Measurements from ENCODE around the gene OR4E2. TPM values are rescaled to one million over a fixed set of nuclear protein-coding genes. Genes with fewer than 3 reads are reported as not detected.

OR4E2 gene
- total RNA-seq, 2 donors from 2014 or later, result not detected

DNA sequence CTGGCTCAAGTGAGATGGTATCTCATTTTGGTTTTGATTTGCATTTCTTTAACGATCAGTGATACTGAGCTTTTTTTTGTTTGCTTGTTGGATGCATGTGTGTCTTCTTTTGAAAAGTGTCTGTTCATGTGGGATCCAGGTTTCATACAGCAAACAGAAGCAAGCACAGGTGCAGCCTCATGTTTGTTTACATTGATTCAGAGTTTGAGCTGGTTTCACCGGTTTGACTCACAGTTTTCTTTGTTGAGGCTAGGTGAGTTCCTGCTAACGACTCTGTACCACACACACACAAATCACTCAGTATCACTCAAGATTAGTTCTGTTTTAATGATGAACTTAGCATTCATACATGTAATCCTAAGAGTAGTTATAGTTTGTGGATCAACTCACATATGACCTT, 22.6 kb upstream of the OR4E2 start:
- no peak for DNase-seq (ENCODE audit: low spot score)
- no peak for TF ChIP-seq CTCF (IDR thresholded peaks at IDR 0.05)
- H3K36me3 ChIP-seq, result no peaks in the 10 kb centered on the region

DNA sequence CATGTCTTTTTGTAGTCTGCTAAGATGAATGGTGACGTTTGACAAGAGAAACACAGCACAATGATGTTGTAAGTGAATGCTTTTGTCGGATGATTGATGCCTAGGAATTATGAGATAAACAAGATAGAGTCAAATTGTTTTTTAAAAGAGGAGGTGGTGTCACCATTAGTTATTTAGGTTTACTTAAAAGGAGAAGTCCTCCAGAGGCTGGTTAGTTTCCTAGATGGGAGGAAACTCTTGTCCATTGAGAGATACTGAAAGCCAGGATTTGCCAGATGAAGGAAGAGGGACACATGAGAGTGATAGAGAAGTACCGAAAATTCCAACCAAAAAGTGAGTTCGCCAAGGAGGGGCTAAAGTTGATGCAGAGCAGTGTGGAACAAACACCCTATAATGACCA, 18.8 kb upstream of the OR4E2 start, which contains the start of gene OR10G2:
TSS of gene OR10G2 (minus strand) at position 101 of the 400 bp plus-strand sequence. CDS start at position 3, 98 bp downstream.
- Histone ChIP-seq H3K9me3 (peaks cover 0 to 3% of the 10 kb centered on the region in 2 donors), H3K27me3 (no peaks in the 10 kb centered on the region), H3K36me3 (no peaks in the 10 kb centered on the region), H3K4me3 (no peak within 1 kb of the TSS), H3K27ac (no peak within 1 kb of the TSS), H3K4me1 (no peaks in the 10 kb centered on the region)
- DNase-seq (ENCODE audit: low spot score), result no peak
- no peak for TF ChIP-seq CTCF (IDR thresholded peaks at IDR 0.05)

More for the DNA sequence above, 22.6 kb upstream of the OR4E2 start:
- no peak overlapping the region for H3K27ac ChIP-seq
- H3K4me3 ChIP-seq, result no peak overlapping the region
- no peaks in the 10 kb centered on the region for H3K27me3 ChIP-seq
- H3K9me3 ChIP-seq, result peaks cover 0 to 3% of the 10 kb centered on the region in 2 donors
- H3K4me1 ChIP-seq, result no peaks in the 10 kb centered on the region

DNA sequence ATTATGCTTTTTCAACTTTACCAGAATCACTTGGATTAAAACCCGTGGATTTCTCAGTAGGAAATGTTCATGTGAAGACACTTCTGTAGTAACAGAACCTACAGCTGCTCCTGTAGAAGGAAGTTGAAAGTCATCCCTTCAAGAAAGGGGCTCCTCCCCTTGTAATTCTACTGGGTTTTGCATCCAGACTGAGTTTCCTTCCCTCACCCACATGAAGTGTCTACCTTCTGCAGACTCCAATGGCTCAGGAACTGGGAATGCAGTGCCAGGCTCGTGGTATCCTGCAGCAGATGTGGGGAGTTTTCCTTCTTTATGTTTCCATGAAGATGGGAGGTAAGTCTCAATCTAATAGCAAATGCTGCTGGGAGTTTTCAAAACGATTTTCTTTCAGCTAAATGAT, 11.0 kb upstream of the OR4E2 start:
- H3K4me1 ChIP-seq, result no peaks in the 10 kb centered on the region
- no peaks in the 10 kb centered on the region for H3K9me3 ChIP-seq
- H3K27me3 ChIP-seq, result no peaks in the 10 kb centered on the region
- H3K4me3 ChIP-seq, result no peak overlapping the region
- no peaks in the 10 kb centered on the region for H3K36me3 ChIP-seq
- H3K27ac ChIP-seq, result no peak overlapping the region
- no peak for DNase-seq (ENCODE audit: low spot score)
- TF ChIP-seq CTCF (IDR thresholded peaks at IDR 0.05), result no peak

DNA sequence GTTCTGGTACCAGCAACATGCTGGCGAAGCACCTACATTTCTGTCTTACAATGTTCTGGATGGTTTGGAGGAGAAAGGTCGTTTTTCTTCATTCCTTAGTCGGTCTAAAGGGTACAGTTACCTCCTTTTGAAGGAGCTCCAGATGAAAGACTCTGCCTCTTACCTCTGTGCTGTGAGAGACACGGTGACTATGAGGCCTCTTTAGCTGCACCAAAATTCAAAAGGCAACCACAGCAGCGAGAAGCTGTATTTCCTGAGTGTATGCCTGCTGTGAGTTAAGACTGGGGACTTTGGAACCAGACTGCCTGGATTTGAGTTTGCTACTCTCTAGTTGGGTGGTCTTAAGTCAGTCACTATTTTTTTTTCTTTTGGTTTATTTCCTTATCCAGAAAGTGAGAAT, 10.2 kb upstream of the OR4E2 start:
- Histone ChIP-seq H3K36me3 (no peaks in the 10 kb centered on the region), H3K27me3 (no peaks in the 10 kb centered on the region), H3K4me1 (no peaks in the 10 kb centered on the region), H3K4me3 (no peak overlapping the region), H3K9me3 (no peaks in the 10 kb centered on the region), H3K27ac (no peak overlapping the region)
- no peak for TF ChIP-seq CTCF (IDR thresholded peaks at IDR 0.05)
- no peak for DNase-seq (ENCODE audit: low spot score)

DNA sequence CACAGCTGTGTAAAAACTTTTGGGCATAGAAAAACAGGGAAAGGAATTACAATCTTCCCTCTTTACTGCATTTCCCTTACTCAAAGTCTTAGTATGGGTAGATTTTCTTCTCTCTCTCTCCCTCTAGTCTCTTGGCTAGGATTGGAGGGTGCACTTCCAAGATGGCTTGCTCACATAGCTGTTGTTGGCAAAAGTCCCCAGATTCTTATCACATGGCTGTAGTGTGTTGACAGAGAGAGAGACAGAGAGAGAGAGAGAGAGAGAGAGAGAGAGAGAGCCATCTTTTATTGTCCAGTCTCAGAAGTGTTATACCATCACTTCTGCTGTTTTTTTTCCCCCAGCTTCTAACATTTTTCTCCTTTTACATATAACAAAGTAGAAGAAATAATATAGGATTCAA, 6.3 kb upstream of the OR4E2 start:
- Histone ChIP-seq H3K27ac (no peak overlapping the region), H3K36me3 (no peaks in the 10 kb centered on the region), H3K4me3 (no peak overlapping the region), H3K27me3 (no peaks in the 10 kb centered on the region), H3K4me1 (no peaks in the 10 kb centered on the region), H3K9me3 (no peaks in the 10 kb centered on the region)
- TF ChIP-seq CTCF (IDR thresholded peaks at IDR 0.05), result no peak
- no peak for DNase-seq (ENCODE audit: low spot score)

- Histone ChIP-seq H3K27ac (no peak overlapping the region), H3K27me3 (no peaks in the 10 kb centered on the region), H3K4me1 (no peaks in the 10 kb centered on the region), H3K36me3 (no peaks in the 10 kb centered on the region), H3K4me3 (no peak overlapping the region), H3K9me3 (no peaks in the 10 kb centered on the region)
- TF ChIP-seq CTCF (IDR thresholded peaks at IDR 0.05), result no peak
- DNase-seq (ENCODE audit: low spot score), result no peak
Measured at GRCh38 chr14:21652209-21652808, 1.3 kb upstream of the OR4E2 start.

All from right atrium auricular region (tissue), 2 donors.